Upper lobe of right lung (tissue), 1 donor: Measurements from ENCODE around the gene LY9. TPM values are rescaled to one million over a fixed set of nuclear protein-coding genes. Genes with fewer than 3 reads are reported as not detected.

Experiments used
- ATAC-seq: fragments of 200-7000 bp; cut with Tn5 transposase; one replicate; pipeline ENCODE4 v1.9.1; 2020; ENCODE audit warnings: mild to moderate bottlenecking, moderate library complexity
- DNase-seq: peaks from one replicate; pipeline ENCODE4 v3.0.0-alpha.2; 2020
- H3K27ac ChIP-seq: fragments of 200-600 bp; one replicate; pipeline ENCODE4 v1.8.0; 2022
- H3K27me3 ChIP-seq: fragments of 200-600 bp; one replicate; pipeline ENCODE4 v1.8.0; 2022; ENCODE audit warnings: mild to moderate bottlenecking
- H3K36me3 ChIP-seq: fragments of 200-600 bp; one replicate; pipeline ENCODE4 v1.8.0; 2022
- H3K4me1 ChIP-seq: fragments of 200-600 bp; one replicate; pipeline ENCODE4 v1.8.0; 2022
- H3K4me3 ChIP-seq: fragments of 200-600 bp; one replicate; pipeline ENCODE4 v1.8.0; 2022; ENCODE audit warnings: mild to moderate bottlenecking
- H3K9me3 ChIP-seq: fragments of 200-600 bp; one replicate; pipeline ENCODE4 v1.8.0; 2022
- CTCF ChIP-seq: fragments of 200-600 bp; IDR thresholded peaks from one replicate; pipeline ENCODE4 v1.8.0; 2022; ENCODE audit warnings: antibody characterized with exemption
- intact Hi-C: fragments of 100-400 bp; cut with DNase I; formaldehyde crosslinking; loops from one replicate; pipeline ENCODE4 v1.11.0; 2022
- total RNA-seq: library from RNA; stranded (reverse); fragmentation: NEBNext Ultra II Directional; extraction: Animal tissue kit (Norgen Biotek cat#: 25700); gene quantifications from one replicate; pipeline ENCODE4 v1.2.1, GENCODE V29; 2021
- donor health status: DM: no; HTN: yes; CAD: no; lungs with severe emphysema.

Gene LY9
- total RNA-seq, 1 donor from 2014 or later = 3.3 TPM

DNA sequence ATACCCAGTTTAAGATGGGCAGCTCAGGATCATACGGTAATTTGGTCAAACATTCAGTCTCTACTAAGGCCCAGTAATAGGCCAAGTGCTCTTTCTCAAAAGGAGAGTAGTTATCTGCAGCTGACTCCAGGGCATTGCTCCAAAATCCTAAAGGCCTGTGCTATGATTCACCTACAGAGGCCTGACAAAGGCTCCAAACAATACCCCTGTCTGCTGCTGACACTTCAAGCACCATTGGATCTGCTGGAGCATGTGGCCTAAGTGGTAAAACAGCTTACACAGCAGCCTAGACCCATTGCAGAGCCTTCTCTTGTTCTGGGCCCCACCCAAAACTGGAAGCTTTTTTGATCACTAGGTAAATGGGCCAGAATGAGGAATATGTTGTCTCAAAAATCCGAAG is 34.1 kb upstream of the LY9 start:
- H3K4me1 ChIP-seq = no peaks in the 10 kb centered on the region
- no peaks in the 10 kb centered on the region for H3K36me3 ChIP-seq
- H3K27me3 ChIP-seq = no peaks in the 10 kb centered on the region
- no peak for ATAC-seq
- no peak for DNase-seq
- intact Hi-C loops = no loop called here
- no peak overlapping the region for H3K27ac ChIP-seq
- H3K9me3 ChIP-seq = no peaks in the 10 kb centered on the region
- no peak for TF ChIP-seq CTCF
- no peak overlapping the region for H3K4me3 ChIP-seq

- no peak for TF ChIP-seq CTCF
These were observed 32.0 kb upstream of the LY9 start for GRCh38 chr1:160763993-160764392.

GRCh38 chr1:160767395-160768294 is 28.3 kb upstream of the LY9 start:
- peak overlapping the region; percentile 9 for H3K27ac ChIP-seq
- no peaks in the 10 kb centered on the region for H3K27me3 ChIP-seq
- no peaks in the 10 kb centered on the region for H3K9me3 ChIP-seq
- ATAC-seq = peak; percentile 16
- no peak overlapping the region for H3K4me3 ChIP-seq
- no peak for DNase-seq
- H3K4me1 ChIP-seq = peaks cover 5% of the 10 kb centered on the region
- intact Hi-C loops = no loop called here
- no peaks in the 10 kb centered on the region for H3K36me3 ChIP-seq
- TF ChIP-seq CTCF = no peak

More at GRCh38 chr1:160763993-160764392, 32.0 kb upstream of the LY9 start:
- peaks cover 5% of the 10 kb centered on the region for H3K4me1 ChIP-seq
- H3K4me3 ChIP-seq = no peak overlapping the region
- no peaks in the 10 kb centered on the region for H3K27me3 ChIP-seq
- no peak for ATAC-seq
- DNase-seq = no peak
- intact Hi-C loops = no loop called here
- H3K9me3 ChIP-seq = no peaks in the 10 kb centered on the region
- H3K36me3 ChIP-seq = no peaks in the 10 kb centered on the region
- no peak overlapping the region for H3K27ac ChIP-seq

- H3K4me1 ChIP-seq = peaks cover 5% of the 10 kb centered on the region
- H3K9me3 ChIP-seq = no peaks in the 10 kb centered on the region
- intact Hi-C loops = no loop called here
- TF ChIP-seq CTCF = peak; percentile 55
- H3K27me3 ChIP-seq = no peaks in the 10 kb centered on the region
- H3K36me3 ChIP-seq = no peaks in the 10 kb centered on the region
- H3K27ac ChIP-seq = peak overlapping the region; percentile 9
- DNase-seq (peak; percentile 73), ATAC-seq (peak; percentile 94)
- H3K4me3 ChIP-seq = no peak overlapping the region
These were observed 27.7 kb upstream of the LY9 start for GRCh38 chr1:160768295-160768657.

GRCh38 chr1:160772331-160772730 is 23.6 kb upstream of the LY9 start:
- DNase-seq (no peak), ATAC-seq (no peak)
- TF ChIP-seq CTCF = no peak
- Histone ChIP-seq H3K4me3 (no peak overlapping the region), H3K27me3 (no peaks in the 10 kb centered on the region), H3K27ac (no peak overlapping the region), H3K9me3 (no peaks in the 10 kb centered on the region), H3K4me1 (peaks cover 5% of the 10 kb centered on the region), H3K36me3 (no peaks in the 10 kb centered on the region)
- intact Hi-C loops = no loop called here
